GM19395 (cell line): ENCODE data around the gene KRTAP5-6.

Source experiments
- ATAC-seq: cut with Tn5 transposase; IDR thresholded peaks from one replicate; pipeline ENCODE4 v1.9.1; 2021; ENCODE audit warnings: mild to moderate bottlenecking, moderate library complexity; ENCODE audit not compliant: unreplicated experiment

KRTAP5-6 gene

DNA sequence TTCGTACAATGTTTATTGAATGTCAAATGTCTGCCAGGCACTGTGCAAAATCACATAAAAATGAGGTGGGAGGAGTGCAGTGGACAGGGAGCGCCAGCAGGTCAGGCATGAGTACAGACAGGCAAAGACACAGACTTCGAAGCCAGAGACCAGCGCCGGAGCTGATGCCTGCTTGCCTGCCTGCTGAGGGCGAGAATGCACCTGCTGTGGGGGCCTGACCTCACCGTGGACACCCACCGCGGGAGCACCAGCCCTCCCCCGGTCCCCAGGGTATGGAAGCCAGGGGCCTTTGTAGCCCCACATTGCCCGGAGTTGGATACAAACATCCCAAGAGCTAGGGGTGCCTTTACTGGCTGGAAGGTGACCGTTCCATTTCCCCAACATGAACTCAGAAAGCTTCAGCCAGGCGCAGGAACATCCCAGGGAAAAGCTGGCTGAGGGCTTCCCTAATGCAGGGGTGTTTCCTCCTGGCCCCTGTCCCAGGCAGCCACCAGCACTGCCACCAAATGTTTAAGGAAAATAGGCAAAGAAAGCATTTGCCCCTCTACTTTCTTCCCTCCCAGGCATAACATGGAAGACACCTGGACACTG lies 35.5 kb downstream of the KRTAP5-6 start:
- no peak for ATAC-seq

DNA sequence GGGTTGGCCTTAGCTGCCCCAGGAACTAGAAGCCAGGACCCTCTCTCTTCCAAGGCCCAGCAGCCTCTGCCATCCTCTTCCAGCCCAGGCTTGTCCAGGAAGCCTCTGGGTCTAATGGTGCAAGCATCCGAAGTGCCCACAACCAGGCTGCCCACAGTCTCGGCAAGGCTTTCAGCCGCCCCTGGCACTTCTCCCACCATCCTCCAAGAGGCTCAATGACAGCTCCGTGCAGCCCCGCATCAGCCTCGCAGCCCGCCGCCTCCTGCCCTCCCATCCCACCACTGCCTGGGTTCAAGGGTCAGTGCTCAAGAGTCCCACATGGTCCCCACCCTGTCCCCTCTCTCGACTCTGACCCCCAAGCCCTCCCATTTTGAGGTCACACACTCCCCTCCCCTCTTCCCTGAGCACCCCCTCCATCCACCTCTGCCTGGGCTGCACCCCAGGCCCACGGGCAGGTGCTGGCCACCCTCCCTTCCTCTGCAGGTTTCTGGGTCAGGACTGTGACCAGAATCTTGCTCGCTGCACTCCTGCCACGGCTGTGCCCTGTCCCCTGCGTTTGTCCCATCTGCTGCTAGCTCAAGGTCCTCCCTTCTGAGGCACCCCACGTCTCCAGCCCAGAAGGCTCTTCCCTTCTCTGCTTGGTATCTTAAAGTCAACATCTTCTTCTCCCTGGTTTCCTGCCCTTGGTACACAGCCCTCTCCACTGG lies 36.2 kb downstream of the KRTAP5-6 start:
- ATAC-seq: no peak

DNA sequence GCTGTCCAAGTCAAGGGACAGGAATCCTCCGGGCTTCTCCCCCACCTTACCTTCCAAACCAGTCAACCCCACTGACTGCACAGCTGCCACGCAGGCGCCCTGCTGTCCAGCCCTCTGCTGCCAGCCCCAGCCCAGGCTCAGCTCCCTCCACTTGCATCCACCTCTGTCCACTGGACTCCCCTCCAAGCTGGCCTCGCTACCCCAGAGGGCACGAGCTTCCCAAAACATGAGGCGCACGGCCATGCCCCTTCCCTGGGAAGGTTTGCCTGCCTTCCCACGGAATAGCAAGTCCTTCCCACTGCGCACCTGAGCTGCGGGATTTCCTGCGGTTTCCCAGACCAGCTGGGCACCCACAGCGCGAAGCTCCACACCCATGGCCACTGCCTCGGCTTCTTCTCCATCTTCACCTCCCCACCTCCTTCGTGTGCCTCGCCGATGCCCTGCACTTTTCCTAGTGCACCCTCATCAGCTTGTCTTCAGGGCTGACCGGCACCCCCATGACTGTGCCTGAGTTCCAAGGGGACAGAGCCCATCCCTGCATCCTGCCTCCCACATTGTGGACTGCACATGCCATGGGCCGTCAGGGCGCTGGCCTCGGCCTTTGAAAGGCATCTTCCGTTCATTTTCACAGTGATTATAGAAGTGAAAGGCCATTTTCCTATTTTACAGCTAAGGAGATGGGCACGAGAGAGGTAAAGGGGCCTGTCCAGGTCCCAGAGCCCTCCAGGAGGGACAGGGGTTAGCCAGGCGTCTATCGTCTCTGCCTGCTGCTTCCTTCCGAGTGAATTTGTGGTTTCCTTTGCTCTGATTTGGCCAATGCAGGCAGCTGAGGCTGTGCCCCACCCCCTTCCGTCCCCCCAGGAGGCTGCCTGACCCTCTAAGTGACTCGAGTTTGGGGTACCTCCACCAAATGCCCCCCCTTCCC lies 37.0 kb downstream of the KRTAP5-6 start:
- no peak for ATAC-seq

DNA sequence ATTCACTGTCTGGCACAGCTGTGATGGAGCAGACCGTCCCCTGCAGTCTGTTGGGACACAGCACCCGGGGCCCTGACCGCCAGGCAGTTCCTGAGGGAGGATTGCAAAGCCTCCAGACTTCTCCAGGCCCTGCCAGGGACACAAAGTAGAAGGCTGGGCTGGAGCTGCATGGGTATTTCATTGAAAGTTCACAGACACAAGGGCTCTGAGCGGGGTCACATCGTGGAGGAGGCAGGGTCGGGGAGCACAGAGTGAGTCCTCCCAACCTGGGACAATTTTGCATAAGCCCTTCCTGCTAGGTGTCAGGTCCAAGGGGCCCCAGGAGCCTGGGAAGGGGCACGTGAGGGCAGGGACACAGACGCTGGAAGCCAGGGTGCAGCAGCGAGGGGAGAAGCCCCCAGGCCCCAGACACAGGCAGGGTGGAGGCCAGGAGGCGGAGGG lies 37.7 kb downstream of the KRTAP5-6 start:
- ATAC-seq: no peak

DNA sequence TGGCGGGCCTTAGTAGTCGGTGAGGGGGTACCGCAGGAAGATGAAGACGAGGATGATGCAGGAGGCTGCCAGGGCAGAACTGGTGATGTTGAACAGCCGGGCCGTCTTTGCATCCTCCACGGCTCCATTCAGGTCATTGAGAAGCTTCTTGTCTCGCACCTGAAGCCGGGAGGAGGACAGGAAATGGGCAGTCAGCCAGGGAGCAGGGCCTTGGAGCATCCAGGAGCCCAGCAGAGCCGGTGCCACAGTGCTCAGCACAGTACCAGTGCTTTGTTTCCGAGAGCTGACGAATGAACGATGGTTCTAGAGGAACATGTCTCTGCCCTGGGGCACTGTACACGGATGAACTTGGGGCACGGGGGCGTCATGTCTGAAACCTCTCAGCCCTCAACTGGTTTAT lies 38.3 kb downstream of the KRTAP5-6 start:
- no peak for ATAC-seq

DNA sequence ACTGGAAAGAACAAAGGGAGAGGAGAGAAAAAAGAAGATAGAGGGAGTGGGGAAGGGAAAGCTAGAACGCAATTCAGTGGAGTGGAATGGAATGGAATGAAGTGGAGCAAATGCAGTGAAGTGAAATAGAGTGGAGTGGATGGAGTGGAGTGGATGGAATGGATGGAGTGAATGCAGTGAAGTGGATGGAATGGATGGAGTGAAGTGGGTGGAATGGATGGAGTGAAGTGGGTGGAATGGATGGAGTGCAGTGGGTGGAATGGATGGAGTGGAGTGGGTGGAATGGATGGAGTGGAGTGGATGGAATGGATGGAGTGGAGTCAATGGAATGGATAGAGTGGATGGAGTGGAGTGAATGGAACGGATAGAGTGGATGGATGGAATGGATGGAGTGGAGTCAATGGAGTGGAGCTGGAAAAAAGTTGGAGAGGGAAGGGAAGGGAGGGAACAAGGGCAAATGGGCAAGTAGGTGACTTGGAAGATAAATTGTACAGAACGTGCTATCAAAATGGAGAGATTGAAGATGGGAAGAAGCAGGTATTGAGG lies 39.5 kb downstream of the KRTAP5-6 start:
- ATAC-seq: no peak

DNA sequence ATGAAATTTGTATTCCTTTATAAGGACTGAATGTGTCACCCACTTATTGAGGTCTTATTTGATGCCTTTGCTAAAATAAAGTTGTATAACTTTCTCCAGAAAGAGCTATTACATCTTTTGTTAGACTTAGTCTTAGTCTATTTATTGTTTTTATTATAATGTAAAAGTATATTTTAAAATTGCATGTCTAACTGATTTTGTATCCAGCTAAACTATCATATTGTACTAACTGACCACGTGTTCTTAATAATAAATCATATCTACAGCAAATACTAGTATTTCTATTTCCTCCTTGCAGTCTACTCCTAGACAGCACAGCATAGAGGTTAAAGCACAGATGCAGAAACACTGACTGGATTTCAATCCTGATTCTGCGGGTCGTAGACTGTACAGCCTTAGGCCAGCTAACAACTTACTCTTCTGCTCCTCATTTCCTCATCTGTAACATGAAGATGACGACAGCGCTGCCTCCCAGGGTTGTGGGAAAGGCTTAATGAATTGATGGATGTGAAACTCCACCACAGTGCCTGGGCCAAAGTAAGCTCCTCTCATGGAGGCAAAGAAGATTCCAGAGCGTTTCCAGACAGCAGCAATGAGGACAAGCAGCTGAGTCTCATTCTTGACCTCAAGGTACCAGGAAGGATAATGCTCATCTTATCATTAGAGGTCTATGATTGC lies 40.2 kb downstream of the KRTAP5-6 start:
- no peak for ATAC-seq

DNA sequence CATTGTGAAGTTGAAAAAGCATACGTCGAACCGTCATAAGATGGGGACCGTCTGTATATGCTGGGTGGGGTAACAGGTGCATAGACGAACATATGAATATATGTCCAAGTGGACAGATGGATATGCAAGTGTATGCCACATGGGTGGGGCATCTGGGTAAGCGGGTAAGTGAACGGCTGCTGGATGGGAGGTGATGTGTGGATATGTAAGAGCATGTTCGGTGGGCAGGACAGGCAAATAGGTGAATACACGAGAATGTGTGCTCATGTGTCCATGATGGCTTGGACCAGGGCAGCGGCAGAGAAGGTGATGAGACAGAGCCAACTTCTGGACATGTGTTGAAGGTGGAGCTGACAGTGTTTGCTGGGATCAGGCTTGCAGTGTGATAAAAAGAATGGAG lies 41.4 kb downstream of the KRTAP5-6 start:
- no peak for ATAC-seq

DNA sequence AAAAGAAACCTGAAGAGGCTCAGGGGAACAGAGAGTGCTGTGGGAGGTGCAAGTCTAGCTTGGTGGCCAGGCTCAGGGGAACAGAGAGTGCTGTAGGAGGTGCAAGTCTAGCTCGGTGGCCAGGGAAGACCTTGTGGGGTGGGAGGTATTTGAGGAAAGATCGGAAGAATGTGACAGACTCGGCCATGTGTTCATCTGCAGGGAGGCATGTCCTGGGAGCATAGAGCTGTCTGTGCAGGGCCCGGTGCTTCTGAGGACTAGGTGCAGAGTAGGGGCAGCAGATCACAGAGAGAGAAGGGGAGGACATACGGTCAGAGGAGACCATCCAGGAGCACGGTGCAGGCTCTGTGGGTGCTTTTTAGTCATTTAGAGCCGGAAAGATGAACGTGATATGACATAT lies 42.6 kb downstream of the KRTAP5-6 start:
- ATAC-seq: no peak

DNA sequence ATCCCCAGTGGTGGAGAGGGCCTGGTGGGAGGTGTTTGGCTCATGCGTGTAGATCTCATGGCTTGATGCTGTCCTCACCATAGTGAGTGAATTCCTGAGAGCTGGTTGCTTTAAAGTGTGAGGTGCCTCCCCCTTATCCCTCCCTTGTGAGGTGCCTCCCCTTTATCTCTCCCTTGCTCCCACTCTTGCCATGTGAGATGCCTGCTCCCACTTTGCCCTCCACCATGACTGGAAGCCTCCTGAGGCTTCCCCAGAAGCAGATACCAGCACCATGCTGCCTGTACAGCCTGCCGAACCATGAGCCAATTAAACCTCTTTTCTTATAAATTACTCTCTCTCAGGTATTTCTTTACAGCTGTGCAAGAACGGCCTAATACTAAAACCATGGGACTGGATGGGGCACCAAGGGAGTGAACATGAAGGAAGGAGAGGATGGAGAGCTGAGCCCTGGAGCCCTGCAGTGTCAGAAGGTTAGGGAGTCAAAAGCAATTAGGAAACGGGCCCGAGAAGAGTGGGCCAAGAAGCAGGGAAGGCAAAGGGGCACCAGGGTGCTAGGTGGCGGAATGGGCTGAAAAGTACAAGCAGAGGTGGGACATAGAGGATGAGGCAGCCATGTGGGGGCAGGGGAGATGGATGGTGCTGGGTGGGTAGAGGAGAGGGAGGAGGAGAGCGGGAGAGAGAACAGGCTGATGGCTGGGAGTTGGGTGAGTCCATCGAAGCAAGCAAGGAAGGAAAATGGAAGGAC lies 44.0 kb downstream of the KRTAP5-6 start:
- ATAC-seq: no peak

DNA sequence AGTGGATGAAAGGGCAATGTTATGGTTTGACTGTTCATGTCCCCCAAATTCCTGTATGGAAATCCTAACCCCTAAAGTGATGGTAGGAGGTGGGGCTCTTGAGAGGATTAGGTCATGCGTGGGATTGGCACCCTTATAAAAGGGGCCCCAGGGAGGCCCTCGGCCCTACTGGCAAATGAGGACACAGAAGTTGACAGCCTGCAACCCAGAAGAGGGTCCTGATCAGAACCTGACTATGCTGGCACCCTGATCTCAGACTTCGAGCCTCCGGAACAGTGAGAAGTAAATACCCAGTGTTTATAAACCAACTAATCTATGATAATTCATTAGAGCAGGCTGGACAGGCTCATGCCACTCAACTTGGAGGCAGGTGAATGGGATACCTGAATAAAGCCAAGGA lies 44.7 kb downstream of the KRTAP5-6 start:
- ATAC-seq: no peak

DNA sequence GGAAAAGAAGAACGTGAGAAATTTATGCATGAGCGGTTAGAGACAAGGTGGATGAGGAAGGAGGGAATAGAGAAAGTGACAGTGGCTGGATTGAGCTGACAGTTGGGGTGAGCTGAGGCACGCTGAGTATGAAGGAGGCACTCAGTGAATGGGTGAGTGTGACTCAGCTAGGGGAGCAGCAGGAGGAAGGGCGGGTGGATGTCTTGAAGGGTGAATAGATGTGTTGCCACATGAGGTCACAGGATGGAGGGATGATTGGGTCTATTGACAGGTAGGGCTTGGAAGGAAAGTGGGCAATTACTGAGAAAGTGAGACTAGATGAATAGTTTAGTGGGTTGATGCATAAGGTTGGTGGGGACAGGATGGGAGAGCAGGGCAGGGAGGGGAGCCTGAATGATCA lies 45.4 kb downstream of the KRTAP5-6 start:
- ATAC-seq: no peak

DNA sequence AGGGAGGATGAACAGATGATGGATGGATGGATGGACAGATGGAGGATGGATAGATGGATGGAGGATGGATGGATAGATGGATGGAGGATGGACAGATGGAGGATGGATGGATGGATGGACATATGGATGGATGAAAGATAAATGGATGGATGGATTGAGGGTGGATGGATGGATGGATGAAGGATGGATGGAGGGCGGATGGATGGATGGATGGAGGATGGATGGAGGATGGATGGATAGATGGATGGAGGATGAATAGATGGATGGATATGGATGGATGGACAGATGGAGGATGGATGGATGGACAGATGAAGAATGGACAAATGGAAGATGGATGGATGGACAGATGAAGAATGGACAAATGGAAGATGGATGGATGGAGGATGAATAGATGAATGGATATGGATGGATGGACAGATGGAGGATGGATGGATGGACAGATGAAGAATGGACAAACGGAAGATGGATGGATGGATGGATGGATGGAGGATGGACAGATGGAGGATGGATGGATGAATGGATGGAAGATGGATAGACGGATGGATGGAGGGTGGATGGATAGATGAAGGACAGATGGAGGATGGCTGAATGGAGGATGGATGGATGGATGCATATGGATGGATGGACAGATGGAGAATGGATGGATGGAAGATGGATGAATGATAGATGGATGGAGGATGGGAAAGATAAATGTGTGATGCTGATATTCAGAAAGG lies 46.0 kb downstream of the KRTAP5-6 start:
- ATAC-seq: no peak

DNA sequence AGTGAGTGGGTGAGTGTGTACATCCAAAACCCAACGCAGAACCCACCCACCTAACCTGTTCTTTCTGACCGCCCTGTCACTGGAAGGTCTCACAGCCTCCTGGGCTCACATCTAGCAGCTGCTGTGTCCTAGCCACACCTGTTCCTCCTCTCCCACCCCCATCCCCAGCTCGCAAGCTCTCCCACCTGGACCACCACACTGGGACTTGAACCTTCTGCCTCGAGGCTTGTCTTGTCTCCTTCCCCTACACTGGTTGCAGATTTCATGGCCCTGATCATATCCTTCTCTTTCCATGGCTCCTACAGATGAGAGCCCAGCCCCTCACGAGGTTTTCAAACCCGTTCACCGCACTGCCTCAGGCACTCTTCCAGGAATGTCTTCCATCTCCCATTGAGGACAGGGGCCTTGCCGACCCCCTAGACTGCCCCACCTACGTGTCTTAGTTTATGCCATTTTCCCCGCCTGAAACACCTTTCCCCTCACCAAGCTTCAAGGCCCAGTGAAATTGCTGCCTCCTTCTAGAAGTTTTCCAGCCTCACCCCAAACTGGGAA lies 46.7 kb downstream of the KRTAP5-6 start:
- no peak for ATAC-seq

DNA sequence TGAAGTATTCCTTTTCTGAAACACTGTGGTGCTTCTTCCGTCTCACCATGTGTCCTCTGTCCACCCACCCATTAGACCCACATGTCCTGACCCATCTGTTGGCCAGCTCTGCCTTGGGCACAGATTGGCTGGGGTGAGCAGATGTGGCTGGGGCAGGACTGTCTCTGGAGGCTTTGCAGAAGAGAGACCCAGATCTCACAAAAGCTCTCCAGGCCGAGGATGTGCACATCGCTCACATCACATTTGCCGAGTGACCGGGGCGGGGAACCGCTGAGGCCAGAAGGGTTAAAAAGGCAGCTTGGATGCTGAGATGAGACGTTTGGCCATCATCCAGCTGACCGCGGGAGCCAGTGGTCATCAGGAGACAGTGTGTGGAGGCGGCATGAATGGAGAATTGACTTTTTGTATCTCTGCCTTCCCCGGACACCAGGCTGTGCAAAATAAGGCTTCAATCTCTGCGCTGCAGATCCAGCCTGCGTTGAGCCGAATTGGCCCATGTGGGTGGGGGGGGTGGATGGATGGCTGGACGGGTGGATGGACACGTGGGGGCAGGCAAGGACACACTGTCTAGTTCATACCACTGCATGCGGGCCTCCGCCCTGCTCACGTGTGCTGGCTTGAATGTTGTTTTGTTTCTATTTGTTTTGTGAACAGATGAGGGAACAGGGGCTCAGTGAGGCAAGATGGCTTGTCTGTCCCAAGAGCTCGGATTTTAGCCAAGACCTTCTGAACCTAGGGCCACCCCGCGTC lies 47.3 kb downstream of the KRTAP5-6 start:
- no peak for ATAC-seq

DNA sequence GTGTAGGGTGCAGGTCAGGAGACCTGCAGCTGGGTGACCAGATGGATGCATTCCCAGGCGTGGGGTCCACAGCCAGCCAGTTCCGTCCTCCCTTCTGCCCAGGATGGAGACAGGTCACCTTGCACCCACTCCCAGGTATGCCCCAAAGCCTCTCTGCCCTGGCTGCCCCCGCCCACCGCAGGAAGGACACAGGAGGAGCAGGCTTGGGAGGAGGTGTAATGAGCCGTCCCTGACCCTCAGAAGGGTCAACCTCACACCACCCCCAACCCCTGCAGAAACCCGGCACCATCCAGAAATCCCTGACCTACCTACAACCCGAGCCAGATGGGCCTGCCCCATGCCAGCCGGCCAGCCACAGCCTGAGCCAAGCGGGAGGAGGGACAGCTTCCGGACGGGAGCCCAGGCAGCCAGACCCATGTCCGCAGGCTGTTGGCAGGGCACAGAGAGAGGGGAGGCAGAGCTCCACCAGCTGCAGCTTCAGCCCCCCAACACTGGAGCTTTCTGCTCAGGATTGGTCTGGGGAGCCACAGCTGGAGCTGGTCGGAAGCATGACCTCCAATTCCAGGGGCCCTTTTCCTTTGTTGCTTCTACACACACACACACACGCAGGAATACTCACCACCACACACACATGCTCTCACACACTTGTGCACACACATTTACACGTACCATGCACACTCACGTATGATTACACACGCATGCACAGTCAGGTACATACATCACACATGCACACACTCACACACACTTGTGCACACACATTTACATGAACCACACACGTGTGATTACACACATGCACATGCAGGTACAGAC lies 48.1 kb downstream of the KRTAP5-6 start:
- ATAC-seq: no peak

DNA sequence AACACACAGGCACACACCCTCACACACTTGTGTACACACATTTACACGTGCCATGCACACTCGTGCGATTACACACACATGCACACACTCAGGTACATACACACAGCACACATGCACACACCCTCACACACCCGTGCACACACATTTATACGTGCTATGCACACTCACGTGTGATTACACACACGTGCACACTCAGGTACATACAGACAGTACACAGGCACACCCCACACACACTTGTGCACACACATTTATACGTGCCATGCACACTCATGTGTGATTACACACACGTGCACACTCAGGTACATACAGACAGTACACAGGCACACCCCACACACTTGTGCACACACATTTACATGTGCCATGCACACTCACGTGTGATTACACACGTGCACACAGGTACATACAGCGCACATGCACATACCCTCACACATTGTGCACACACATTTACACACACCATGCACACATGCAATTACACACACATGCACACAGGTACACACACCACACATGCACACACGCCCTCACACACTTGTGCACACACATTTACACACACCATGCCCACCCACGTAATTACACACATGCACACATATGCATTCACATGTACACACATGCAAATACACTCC lies 48.8 kb downstream of the KRTAP5-6 start:
- no peak for ATAC-seq
